ENCODE data around the gene GRIN1.

Gene GRIN1

DNA sequence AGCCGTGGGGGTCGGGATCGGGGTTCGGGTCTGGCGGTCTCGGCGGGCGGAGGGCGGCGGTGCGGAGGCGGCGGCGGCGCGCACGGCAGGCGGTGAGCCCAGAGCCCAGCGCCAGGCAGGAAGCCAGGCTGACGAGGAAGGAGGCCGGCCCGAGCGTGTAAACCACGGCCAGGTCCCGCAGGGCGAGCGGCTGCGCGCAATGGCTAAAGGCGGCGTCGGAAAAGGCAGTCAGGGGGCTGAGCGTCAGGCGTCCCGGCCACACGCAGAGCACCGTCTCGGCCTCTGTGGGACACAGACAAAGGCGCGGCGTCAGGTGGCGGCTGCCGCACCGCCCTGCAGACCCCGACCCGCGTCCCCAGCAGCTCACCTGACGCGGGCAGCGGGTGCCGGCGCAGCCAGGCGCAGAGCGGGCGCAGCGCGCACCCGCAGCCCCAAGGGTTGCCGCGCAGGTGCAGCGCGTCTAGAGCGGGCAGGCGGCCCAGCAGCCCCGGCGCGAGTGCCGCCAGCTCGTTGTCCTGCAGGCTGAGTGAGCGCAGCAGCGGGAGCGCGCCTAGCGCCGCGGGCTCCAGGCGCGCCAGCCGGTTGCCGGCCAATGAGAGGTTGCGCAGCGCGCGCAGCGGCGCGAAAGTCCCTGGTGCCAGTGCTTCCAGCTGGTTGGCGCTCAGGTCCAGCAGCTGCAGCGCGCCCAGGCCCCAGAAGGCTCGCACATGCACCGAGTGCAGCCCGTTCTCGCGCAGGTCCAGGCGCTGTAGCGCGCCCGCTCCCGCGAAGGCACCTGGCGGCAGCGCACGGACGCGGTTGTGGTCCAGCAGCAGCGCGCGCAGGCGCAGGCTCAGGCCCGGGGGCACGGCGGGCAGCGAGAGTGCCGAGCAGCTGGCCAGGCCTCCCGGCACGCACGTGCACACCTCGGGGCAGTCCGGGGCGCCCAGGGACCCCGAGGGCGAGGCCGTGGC lies 30.2 kb downstream of the GRIN1 start (continued):
- TF ChIP-seq, protein P1, sequence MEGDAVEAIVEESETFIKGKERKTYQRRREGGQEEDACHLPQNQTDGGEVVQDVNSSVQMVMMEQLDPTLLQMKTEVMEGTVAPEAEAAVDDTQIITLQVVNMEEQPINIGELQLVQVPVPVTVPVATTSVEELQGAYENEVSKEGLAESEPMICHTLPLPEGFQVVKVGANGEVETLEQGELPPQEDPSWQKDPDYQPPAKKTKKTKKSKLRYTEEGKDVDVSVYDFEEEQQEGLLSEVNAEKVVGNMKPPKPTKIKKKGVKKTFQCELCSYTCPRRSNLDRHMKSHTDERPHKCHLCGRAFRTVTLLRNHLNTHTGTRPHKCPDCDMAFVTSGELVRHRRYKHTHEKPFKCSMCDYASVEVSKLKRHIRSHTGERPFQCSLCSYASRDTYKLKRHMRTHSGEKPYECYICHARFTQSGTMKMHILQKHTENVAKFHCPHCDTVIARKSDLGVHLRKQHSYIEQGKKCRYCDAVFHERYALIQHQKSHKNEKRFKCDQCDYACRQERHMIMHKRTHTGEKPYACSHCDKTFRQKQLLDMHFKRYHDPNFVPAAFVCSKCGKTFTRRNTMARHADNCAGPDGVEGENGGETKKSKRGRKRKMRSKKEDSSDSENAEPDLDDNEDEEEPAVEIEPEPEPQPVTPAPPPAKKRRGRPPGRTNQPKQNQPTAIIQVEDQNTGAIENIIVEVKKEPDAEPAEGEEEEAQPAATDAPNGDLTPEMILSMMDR (tag by site-specific recombination; IDR thresholded peaks at IDR 0.05) = peak; percentile 64
- peak; percentile 34; the same call in 1 of the 2 replicates for TF ChIP-seq GLIS2 (tag by site-specific recombination; IDR thresholded peaks at IDR 0.05)
- TF ChIP-seq, protein P2, sequence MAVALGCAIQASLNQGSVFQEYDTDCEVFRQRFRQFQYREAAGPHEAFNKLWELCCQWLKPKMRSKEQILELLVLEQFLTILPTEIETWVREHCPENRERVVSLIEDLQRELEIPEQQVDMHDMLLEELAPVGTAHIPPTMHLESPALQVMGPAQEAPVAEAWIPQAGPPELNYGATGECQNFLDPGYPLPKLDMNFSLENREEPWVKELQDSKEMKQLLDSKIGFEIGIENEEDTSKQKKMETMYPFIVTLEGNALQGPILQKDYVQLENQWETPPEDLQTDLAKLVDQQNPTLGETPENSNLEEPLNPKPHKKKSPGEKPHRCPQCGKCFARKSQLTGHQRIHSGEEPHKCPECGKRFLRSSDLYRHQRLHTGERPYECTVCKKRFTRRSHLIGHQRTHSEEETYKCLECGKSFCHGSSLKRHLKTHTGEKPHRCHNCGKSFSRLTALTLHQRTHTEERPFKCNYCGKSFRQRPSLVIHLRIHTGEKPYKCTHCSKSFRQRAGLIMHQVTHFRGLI (tag by site-specific recombination; IDR thresholded peaks at IDR 0.05) = peak; percentile 76
- TF ChIP-seq ZNF561 (tag by site-specific recombination; IDR thresholded peaks at IDR 0.05; ENCODE audit: borderline replicate concordance) = peak; percentile 76; the same call in 1 of the 2 replicates
- no peak for TF ChIP-seq ZNF121 (tag by site-specific recombination; IDR thresholded peaks at IDR 0.05)
- no peak for TF ChIP-seq ZNF510 (tag by site-specific recombination; IDR thresholded peaks at IDR 0.05; ENCODE audit: insufficient replicate concordance)
- TF ChIP-seq GLIS1 (tag by site-specific recombination; IDR thresholded peaks at IDR 0.05) = no peak
- peak; percentile 87 for TF ChIP-seq ZIC2 (tag by site-specific recombination; IDR thresholded peaks at IDR 0.05)
- no peak for TF ChIP-seq ZNF37A (tag by site-specific recombination; IDR thresholded peaks at IDR 0.05)
- 0 out of 2 replicates have a peak, but pooled peaks have one; percentile 47 for TF ChIP-seq SP7 (tag by site-specific recombination; IDR thresholded peaks at IDR 0.05)
- peak; percentile 80 for TF ChIP-seq ZBTB8A (tag by site-specific recombination; IDR thresholded peaks at IDR 0.05)
- peak; percentile 67 for TF ChIP-seq ZNF76 (tag by site-specific recombination; IDR thresholded peaks at IDR 0.05; ENCODE audit: borderline replicate concordance, low read depth)

DNA sequence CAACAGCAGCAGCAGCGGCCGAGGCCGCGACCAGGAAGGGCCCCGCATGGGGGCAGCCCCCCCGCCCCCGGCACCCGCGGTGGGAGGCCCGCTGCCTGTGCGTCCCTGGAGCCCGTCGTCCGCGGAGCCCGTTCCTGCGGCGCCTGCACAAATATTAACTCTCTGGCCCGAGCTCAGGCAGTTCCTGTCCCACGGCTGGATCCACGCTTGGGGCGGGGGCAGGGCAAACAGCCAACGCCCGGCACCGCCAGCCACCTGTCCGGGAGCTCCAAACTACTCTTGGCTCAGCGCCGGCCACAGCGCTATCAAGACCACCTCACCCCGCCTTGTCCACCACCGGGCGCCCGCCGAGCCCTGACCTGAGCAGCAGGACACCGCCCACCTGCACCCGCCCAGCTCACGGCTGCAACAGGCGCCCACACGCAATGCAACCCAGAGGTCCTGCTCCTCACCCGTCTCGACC lies 31.0 kb downstream of the GRIN1 start, which contains the start of gene LRRC26:
Gene LRRC26, minus strand, starts transcription at position 156 of the 463 bp plus-strand sequence. Its CDS starts 108 bp downstream, at position 48.
- Histone ChIP-seq H3K4me1 (ENCODE audit: control insufficient read depth, insufficient read depth, low read length) (no peaks in the 10 kb centered on the region; the same call in 1 of the 2 replicates), H3K4me3 (ENCODE audit: low read depth, low read length) (peak within 1 kb of the TSS; percentile 40), H3K36me3 (ENCODE audit: control insufficient read depth in 2 of 2, insufficient read depth in 1 of 2, low read length in 2 of 2) (peaks cover 0 to 3% of the 10 kb centered on the region in 2 experiments; a peak in 1 of 3 replicates), H3K27ac (ENCODE audit: extremely low read depth, low read depth, low read length) (no peak within 1 kb of the TSS; the same call in 1 of the 2 replicates), H3K9me3 (ENCODE audit: control insufficient read depth, insufficient read depth, low read depth, low read length) (no peaks in the 10 kb centered on the region)
- POLR2A ChIA-PET = interaction anchor here (1.1 to 7.4 kb wide), 8 partner anchors 9 to 71 kb away, joined by 3 to 53 read pairs (median 10); partner anchors contain the start of genes ANAPC2, SSNA1 and TUBB4B
- CTCF ChIA-PET = interaction anchor here (0.5 to 1.8 kb wide), 7 partner anchors 40 to 100 kb away, joined by 3 to 7 read pairs (median 4); partner anchors contain the start of gene RNF224
- TF ChIP-seq, protein P3, sequence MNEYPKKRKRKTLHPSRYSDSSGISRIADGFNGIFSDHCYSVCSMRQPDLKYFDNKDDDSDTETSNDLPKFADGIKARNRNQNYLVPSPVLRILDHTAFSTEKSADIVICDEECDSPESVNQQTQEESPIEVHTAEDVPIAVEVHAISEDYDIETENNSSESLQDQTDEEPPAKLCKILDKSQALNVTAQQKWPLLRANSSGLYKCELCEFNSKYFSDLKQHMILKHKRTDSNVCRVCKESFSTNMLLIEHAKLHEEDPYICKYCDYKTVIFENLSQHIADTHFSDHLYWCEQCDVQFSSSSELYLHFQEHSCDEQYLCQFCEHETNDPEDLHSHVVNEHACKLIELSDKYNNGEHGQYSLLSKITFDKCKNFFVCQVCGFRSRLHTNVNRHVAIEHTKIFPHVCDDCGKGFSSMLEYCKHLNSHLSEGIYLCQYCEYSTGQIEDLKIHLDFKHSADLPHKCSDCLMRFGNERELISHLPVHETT (tag by site-specific recombination; IDR thresholded peaks at IDR 0.05) = no peak
- TF ChIP-seq ZNF768 (tag by site-specific recombination; IDR thresholded peaks at IDR 0.05) = no peak
- no peak for TF ChIP-seq ZNF341 (tag by site-specific recombination; IDR thresholded peaks at IDR 0.05; ENCODE audit: low read depth)
- peak; percentile 99 for TF ChIP-seq KLF1 (tag by site-specific recombination; IDR thresholded peaks at IDR 0.05)
- TF ChIP-seq ZNF23 (tag by site-specific recombination; IDR thresholded peaks at IDR 0.05; ENCODE audit: borderline replicate concordance) = no peak
- TF ChIP-seq, protein P4, sequence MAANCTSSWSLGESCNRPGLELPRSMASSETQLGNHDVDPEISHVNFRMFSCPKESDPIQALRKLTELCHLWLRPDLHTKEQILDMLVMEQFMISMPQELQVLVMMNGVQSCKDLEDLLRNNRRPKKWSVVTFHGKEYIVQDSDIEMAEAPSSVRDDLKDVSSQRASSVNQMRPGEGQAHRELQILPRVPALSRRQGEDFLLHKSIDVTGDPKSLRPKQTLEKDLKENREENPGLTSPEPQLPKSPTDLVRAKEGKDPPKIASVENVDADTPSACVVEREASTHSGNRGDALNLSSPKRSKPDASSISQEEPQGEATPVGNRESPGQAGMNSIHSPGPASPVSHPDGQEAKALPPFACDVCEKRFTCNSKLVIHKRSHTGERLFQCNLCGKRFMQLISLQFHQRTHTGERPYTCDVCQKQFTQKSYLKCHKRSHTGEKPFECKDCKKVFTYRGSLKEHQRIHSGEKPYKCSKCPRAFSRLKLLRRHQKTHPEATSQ (tag by site-specific recombination; IDR thresholded peaks at IDR 0.05) = no peak
- TF ChIP-seq ZBTB7A (tag by site-specific recombination; IDR thresholded peaks at IDR 0.05; ENCODE audit: low read depth) = no peak
- TF ChIP-seq, protein P5, sequence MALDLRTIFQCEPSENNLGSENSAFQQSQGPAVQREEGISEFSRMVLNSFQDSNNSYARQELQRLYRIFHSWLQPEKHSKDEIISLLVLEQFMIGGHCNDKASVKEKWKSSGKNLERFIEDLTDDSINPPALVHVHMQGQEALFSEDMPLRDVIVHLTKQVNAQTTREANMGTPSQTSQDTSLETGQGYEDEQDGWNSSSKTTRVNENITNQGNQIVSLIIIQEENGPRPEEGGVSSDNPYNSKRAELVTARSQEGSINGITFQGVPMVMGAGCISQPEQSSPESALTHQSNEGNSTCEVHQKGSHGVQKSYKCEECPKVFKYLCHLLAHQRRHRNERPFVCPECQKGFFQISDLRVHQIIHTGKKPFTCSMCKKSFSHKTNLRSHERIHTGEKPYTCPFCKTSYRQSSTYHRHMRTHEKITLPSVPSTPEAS (tag by site-specific recombination; IDR thresholded peaks at IDR 0.05) = no peak
- no peak for TF ChIP-seq MYNN (tag by site-specific recombination; IDR thresholded peaks at IDR 0.05; ENCODE audit: borderline replicate concordance)
- 0 out of 2 replicates have a peak, but pooled peaks have one; percentile 12 for TF ChIP-seq SP2 (tag by site-specific recombination; IDR thresholded peaks at IDR 0.05)
- peak; percentile 95 for TF ChIP-seq SCRT2 (tag by site-specific recombination; IDR thresholded peaks at IDR 0.05)
- peak; percentile 78; the same call in 1 of the 2 replicates for TF ChIP-seq SCRT1 (tag by site-specific recombination; IDR thresholded peaks at IDR 0.05; ENCODE audit: borderline replicate concordance)
- no peak for TF ChIP-seq ZFP41 (tag by site-specific recombination; IDR thresholded peaks at IDR 0.05; ENCODE audit: borderline replicate concordance)
- no peak for TF ChIP-seq SALL2 (tag by site-specific recombination; IDR thresholded peaks at IDR 0.05; ENCODE audit: borderline replicate concordance)
- no peak for TF ChIP-seq ZNF133 (tag by site-specific recombination; IDR thresholded peaks at IDR 0.05)
- TF ChIP-seq WT1 (tag by site-specific recombination; IDR thresholded peaks at IDR 0.05) = no peak
- no peak for TF ChIP-seq ZNF350 (tag by site-specific recombination; IDR thresholded peaks at IDR 0.05)

Measured in HEK293 (cell line).